Measurements from ENCODE around the gene TNFRSF4. TPM values are rescaled to one million over a fixed set of nuclear protein-coding genes. Genes with fewer than 3 reads are reported as not detected.

Gene TNFRSF4
- total RNA-seq, 1 experiment from 2014 or later = 0.37 TPM

DNA sequence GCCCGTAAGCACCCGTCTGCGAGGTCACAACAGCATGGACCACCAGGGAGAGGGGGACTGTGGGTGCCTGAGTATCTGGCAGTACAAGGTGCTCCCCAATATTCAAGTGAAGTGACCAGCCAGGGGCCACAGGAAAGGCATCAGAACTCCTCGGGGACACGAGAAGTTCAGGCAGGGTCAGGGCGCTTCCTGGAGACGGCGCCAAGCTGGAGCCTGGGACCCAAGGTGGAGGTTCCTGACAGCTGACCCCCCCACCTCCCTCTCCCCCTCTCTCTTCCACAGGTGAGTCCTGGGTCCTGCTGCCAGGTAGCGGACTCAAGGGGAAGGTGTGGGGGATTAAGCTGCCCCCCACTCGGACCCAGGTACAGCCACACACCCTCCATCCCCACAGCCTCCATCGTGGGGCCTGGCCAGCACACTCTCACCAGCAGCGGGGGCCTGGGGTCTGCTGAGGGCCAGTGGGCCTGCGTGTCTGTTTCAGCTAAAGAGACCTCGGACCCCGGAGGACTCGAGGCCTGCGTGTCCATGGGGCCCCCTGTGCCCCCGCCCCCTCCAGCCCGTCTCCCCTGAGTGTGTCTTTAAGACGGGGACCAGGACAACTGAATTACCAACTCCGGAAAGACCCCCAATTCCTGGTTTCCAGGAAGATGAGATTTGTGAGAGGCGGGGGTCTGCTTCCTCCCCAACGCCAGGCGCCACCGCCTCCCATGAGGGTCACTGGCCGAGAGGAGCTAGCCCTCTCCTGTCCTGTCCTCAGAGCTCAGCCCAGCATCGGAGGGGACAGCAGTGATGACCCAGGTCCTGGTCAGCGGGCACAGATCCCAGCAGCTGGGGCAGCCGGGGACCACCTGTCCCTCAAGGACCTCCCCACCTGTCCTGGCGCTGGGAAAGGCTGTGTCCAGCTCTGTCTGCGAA is 13.7 kb downstream of the TNFRSF4 start:
- no peak overlapping the region for H2AFZ ChIP-seq (ENCODE audit: low read depth, low read length, poor library complexity, severe bottlenecking)
- ATAC-seq = no peak
- POLR2A ChIA-PET = no interaction called here

More for the DNA sequence above, 13.7 kb downstream of the TNFRSF4 start:
- intact Hi-C loops (cut with micrococcal nuclease) = no loop called here
- Histone ChIP-seq H3K36me3 (ENCODE audit: control insufficient read depth in 1 of 2, insufficient read depth in 2 of 2, low read length in 2 of 2) (no peaks in the 10 kb centered on the region), H4K20me1 (ENCODE audit: insufficient read depth) (no peaks in the 10 kb centered on the region), H3K4me2 (ENCODE audit: low read length) (no peak overlapping the region), H3K27ac (ENCODE audit: low read depth, low read length) (no peak overlapping the region), H3K4me1 (ENCODE audit: control insufficient read depth in 1 of 2, insufficient read depth in 2 of 2, low read length in 2 of 2) (peaks cover 2 to 7% of the 10 kb centered on the region in 2 experiments; a peak in 3 of 4 replicates), H3K9ac (ENCODE audit: low read length) (no peak overlapping the region), H3K79me2 (ENCODE audit: insufficient read depth, low read length) (peaks cover under 1% of the 10 kb centered on the region; the same call in 1 of the 2 replicates), H3K27me3 (ENCODE audit: insufficient read depth, low read length) (no peaks in the 10 kb centered on the region), H3K4me3 (replicated peaks in 1 of 2; ENCODE audit: low read depth in 1 of 2, low read length in 2 of 2) (no peak overlapping the region), H3K9me3 (ENCODE audit: control insufficient read depth in 1 of 2, insufficient read depth in 1 of 2, low read depth in 1 of 2, low read length in 2 of 2) (no peaks in the 10 kb centered on the region), H3K9me2 (ENCODE audit: insufficient read depth) (no peaks in the 10 kb centered on the region)
- no peak for TF ChIP-seq YY1 (IDR thresholded peaks at IDR 0.05; ENCODE audit: extremely low read depth, insufficient replicate concordance, low read depth, low read length)
- no peak for TF ChIP-seq SRF (IDR thresholded peaks at IDR 0.05; ENCODE audit: low read depth)
- TF ChIP-seq RAD21 (IDR thresholded peaks at IDR 0.05; ENCODE audit: low read depth) = no peak
- no peak for TF ChIP-seq ZFX (IDR thresholded peaks at IDR 0.05)
- no peak for TF ChIP-seq EZH2phosphoT487 (IDR thresholded peaks at IDR 0.05; ENCODE audit: borderline replicate concordance)
- no peak for TF ChIP-seq POLR2AphosphoS5 (IDR thresholded peaks at IDR 0.05; ENCODE audit: low read depth, low read length)
- no peak for TF ChIP-seq CEBPB (IDR thresholded peaks at IDR 0.05; ENCODE audit: low read depth)
- TF ChIP-seq SP1 (IDR thresholded peaks at IDR 0.05; ENCODE audit: low read depth) = no peak
- TF ChIP-seq REST (IDR thresholded peaks at IDR 0.05; ENCODE audit: low read depth) = no peak
- TF ChIP-seq ELF1 (IDR thresholded peaks at IDR 0.05; ENCODE audit: borderline replicate concordance, low read depth) = no peak
- TF ChIP-seq ATF3 (IDR thresholded peaks at IDR 0.05) = no peak
- TF ChIP-seq EGR1 (IDR thresholded peaks at IDR 0.05; ENCODE audit: low read depth) = no peak
- TF ChIP-seq JUND (IDR thresholded peaks at IDR 0.05) = no peak
- TF ChIP-seq FOSL1 (IDR thresholded peaks at IDR 0.05; ENCODE audit: low read depth) = no peak
- TF ChIP-seq SIN3A (IDR thresholded peaks at IDR 0.05; ENCODE audit: low read depth) = no peak
- BruUV-seq (replicated peaks) = no TSS peak
- ChIA-PET CTCF (no interaction called here), RAD21 (ENCODE audit: low non-redundant PET in 1 of 2, low total read pairs in 2 of 2, uncharacterized antibody in 2 of 2, unreplicated experiment in 2 of 2) (interaction anchor here in 1 of 2 experiments (0.6 kb wide), 1 partner anchor 31 kb away, joined by 3 read pairs; no protein-coding TSS in a partner anchor)
- DNase-seq (ENCODE audit: low read depth, low spot score) = no peak

Measured in HCT116 (cell line).